Activated naive CD8-positive, alpha-beta T cell treated with anti-CD3 and anti-CD28 coated beads, Interleukin-2, amount 50 U/mL, for 24 hours (primary cell): ENCODE data around the gene RPS18.
"Not testable (repeated sequence)": the region's sequence is repeated elsewhere in the genome, so short reads cannot be mapped to it uniquely, and the experiment has no call there.

Experiments used
- ATAC-seq: fragments of 150-1000 bp; cut with Tn5 transposase; one replicate; pipeline ENCODE4 v1.10.0; 2021
- DNase-seq: peaks from one replicate; pipeline ENCODE4 v3.0.0; 2021
- H3K27ac Mint-ChIP-seq: one replicate; pipeline ENCODE4 v1.8.0; 2021; ENCODE audit warnings: mild to moderate bottlenecking, mixed read lengths
- H3K27me3 Mint-ChIP-seq: one replicate; pipeline ENCODE4 v1.8.0; 2021; ENCODE audit warnings: mixed read lengths
- H3K36me3 Mint-ChIP-seq: one replicate; pipeline ENCODE4 v1.8.0; 2021; ENCODE audit warnings: low read depth, mixed read lengths
- H3K4me1 Mint-ChIP-seq: one replicate; pipeline ENCODE4 v1.8.0; 2021; ENCODE audit warnings: mixed read lengths
- H3K4me3 Mint-ChIP-seq: one replicate; pipeline ENCODE4 v1.8.0; 2021; ENCODE audit warnings: mild to moderate bottlenecking, moderate library complexity, mixed read lengths
- H3K9me3 Mint-ChIP-seq: one replicate; pipeline ENCODE4 v1.8.0; 2021; ENCODE audit warnings: mixed read lengths

The RPS18 gene

GRCh38 chr6:33277663-33278391, 6.0 kb downstream of the RPS18 start:
- no peaks in the 10 kb centered on the region for H3K27me3 Mint-ChIP-seq
- H3K27ac Mint-ChIP-seq, result peak overlapping the region; percentile 90
- H3K4me1 Mint-ChIP-seq, result peaks cover 49% of the 10 kb centered on the region
- H3K9me3 Mint-ChIP-seq, result no peaks in the 10 kb centered on the region
- H3K4me3 Mint-ChIP-seq, result peak overlapping the region; percentile 80
- ATAC-seq (peak; percentile 6), DNase-seq (peak; percentile 50)
- H3K36me3 Mint-ChIP-seq, result peaks cover 49% of the 10 kb centered on the region

DNA sequence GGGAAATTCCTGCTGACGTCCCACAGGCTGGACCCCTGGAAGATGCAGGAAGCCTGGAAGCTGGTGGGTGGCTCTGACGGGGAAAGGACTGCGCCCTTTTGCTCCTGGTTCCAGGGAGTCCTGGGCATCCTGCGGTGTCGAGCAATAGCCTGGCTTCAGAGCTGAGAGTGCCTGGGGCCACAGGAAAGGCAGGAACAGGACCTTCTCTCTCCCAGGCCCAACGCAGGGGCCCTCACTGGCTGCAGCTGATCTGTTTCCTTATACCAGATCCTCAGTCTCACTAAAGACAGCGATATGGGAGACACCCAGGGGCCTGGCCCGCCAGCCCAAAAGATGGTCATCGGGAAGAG, 6.5 kb downstream of the RPS18 start:
- no peak overlapping the region for H3K4me3 Mint-ChIP-seq
- no peaks in the 10 kb centered on the region for H3K9me3 Mint-ChIP-seq
- peaks cover 46% of the 10 kb centered on the region for H3K36me3 Mint-ChIP-seq
- no peaks in the 10 kb centered on the region for H3K27me3 Mint-ChIP-seq
- ATAC-seq (no peak), DNase-seq (no peak)
- H3K4me1 Mint-ChIP-seq, result peaks cover 44% of the 10 kb centered on the region
- peak overlapping the region; percentile 70 for H3K27ac Mint-ChIP-seq

- Mint-ChIP-seq H3K27ac (peak overlapping the region; percentile 70), H3K4me3 (no peak overlapping the region), H3K4me1 (peaks cover 41% of the 10 kb centered on the region), H3K27me3 (no peaks in the 10 kb centered on the region), H3K9me3 (no peaks in the 10 kb centered on the region), H3K36me3 (peaks cover 42% of the 10 kb centered on the region)
- DNase-seq (no peak), ATAC-seq (no peak)
These were observed 6.9 kb downstream of the RPS18 start for GRCh38 chr6:33278810-33279209.

GRCh38 chr6:33279257-33279695, 7.4 kb downstream of the RPS18 start:
- Mint-ChIP-seq H3K4me1 (peaks cover 39% of the 10 kb centered on the region), H3K27me3 (no peaks in the 10 kb centered on the region), H3K27ac (no peak overlapping the region), H3K36me3 (peaks cover 37% of the 10 kb centered on the region), H3K9me3 (no peaks in the 10 kb centered on the region), H3K4me3 (no peak overlapping the region)
- DNase-seq (no peak), ATAC-seq (no peak)

DNA sequence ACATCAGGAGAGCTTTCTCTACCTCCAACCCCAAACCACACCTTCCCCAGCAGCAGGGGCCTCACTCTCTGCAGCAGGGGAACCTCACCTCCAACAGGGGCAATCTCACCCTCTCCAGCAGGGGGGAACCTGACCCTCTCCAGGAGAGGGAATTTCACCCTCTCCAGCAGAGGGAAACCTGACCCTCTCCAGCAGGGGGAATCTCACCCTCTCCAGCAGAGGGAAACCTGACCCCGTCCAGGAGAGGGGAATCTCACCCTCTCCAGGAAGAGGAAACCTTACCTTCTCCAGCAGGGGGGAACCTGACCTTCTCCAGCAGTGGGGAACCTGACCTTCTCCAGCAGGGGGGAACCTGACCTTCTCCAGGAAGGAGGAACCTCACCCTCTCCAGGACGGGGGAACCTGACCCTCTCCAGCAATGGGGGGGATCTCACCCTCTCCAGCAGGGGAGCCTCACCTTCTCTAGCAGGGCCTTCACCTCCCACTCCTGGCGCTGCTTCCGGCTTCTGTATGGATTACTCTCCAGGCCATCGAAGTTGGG, 8.2 kb downstream of the RPS18 start:
- ATAC-seq (no peak), DNase-seq (no peak)
- Mint-ChIP-seq H3K27ac (peak overlapping the region; percentile 18), H3K4me3 (no peak overlapping the region), H3K36me3 (peaks cover 33% of the 10 kb centered on the region), H3K4me1 (peaks cover 31% of the 10 kb centered on the region), H3K27me3 (no peaks in the 10 kb centered on the region), H3K9me3 (no peaks in the 10 kb centered on the region)

DNA sequence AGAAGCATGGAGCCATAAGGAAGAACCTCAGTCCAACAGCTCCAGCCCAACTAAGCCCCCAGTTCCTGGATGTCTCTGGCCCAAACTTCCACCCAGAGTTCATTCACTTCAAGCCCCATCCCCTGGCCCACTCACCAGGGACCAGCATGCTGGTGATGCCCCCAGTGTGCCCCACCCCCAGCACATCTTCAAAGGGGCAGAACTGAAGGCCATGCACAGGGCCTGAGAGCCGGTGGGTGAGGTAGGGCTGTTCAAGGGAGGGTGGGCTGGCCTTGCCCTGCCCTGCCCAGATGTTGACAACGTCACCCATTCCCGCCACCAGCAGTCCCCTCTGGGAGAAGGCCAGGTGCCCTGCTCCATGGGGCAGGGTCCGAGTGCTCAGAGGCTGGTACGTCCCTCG, 8.7 kb downstream of the RPS18 start:
- no peak for DNase-seq
- Mint-ChIP-seq H3K9me3 (no peaks in the 10 kb centered on the region), H3K4me3 (no peak overlapping the region), H3K27me3 (no peaks in the 10 kb centered on the region), H3K27ac (peak overlapping the region; percentile 18), H3K36me3 (peaks cover 28% of the 10 kb centered on the region), H3K4me1 (peaks cover 26% of the 10 kb centered on the region)
- ATAC-seq, result no peak

- ATAC-seq, H3K27ac Mint-ChIP-seq, H3K27me3 Mint-ChIP-seq, DNase-seq, H3K9me3 Mint-ChIP-seq, H3K4me3 Mint-ChIP-seq: not testable (repeated sequence)
- Mint-ChIP-seq H3K4me1 (peaks cover 30% of the 10 kb centered on the region), H3K36me3 (peaks cover 39% of the 10 kb centered on the region)
These were observed 13.3 kb downstream of the RPS18 start for GRCh38 chr6:33285214-33285613.

- Mint-ChIP-seq H3K27ac (peak overlapping the region; percentile 96), H3K4me1 (peaks cover 44% of the 10 kb centered on the region), H3K36me3 (peaks cover 47% of the 10 kb centered on the region), H3K4me3 (peak overlapping the region; percentile 97), H3K9me3 (no peaks in the 10 kb centered on the region), H3K27me3 (no peaks in the 10 kb centered on the region)
- no peak for ATAC-seq
- no peak for DNase-seq
These were observed 15.4 kb downstream of the RPS18 start for GRCh38 chr6:33286946-33287914.

- peak overlapping the region; percentile 96 for H3K27ac Mint-ChIP-seq
- no peaks in the 10 kb centered on the region for H3K9me3 Mint-ChIP-seq
- ATAC-seq (no peak), DNase-seq (no peak)
- H3K4me1 Mint-ChIP-seq, result peaks cover 45% of the 10 kb centered on the region
- H3K36me3 Mint-ChIP-seq, result peaks cover 44% of the 10 kb centered on the region
- peak overlapping the region; percentile 97 for H3K4me3 Mint-ChIP-seq
- no peaks in the 10 kb centered on the region for H3K27me3 Mint-ChIP-seq
These were observed 16.5 kb downstream of the RPS18 start for GRCh38 chr6:33288141-33288920.

DNA sequence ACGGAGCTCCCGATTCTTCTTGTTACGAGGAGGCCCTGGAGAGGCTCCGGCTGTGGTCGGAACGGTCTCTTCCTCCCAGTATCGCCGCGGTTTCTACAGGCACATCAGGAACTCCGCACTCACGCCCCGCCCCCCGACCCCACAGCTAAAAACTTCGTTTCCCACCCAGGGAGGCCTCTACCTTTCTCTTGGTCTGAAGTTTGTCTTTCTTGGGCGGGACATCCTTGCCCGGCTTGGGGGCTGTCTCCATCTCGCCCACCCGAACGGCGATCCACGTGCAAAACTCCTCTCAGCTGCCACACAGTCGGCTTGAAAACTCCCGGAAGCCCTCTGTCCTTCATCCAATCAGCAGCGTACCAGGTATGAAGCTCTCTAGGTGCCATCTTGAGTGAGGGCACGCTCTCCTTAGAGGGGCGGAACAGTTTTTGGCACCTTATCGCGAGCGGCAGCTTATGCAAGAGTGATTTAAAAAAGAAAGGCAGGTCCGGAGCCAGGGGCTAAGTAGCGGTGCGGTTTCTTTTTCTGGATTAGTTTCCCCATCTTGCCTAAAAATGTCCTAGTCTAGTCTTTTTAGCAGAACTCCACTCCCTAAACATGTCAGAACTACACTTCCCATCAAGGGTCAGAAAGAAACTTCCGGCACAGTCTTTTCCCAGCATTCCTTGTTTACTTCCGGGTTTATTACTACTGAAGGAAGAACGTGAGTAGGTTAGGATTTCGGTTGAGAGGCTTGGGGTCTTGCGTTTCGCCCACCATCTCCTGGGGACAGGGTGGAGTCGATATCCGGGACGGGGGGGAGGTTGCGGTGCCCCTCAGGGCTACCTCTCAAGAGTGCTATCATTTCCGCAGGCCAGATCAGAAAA, 17.3 kb downstream of the RPS18 start, which contains the start of the genes PFDN6 and WDR46:
PFDN6 (plus strand) TSS at position 681 of the 863 bp plus-strand sequence. CDS start 256 bp downstream, outside the sequence.
WDR46 (minus strand) TSS at position 319 of the 863 bp plus-strand sequence; CDS start at position 250, 69 bp downstream.
- DNase-seq (peak; percentile 75), ATAC-seq (peak; percentile 97)
- no peaks in the 10 kb centered on the region for H3K9me3 Mint-ChIP-seq
- peaks cover 45% of the 10 kb centered on the region for H3K4me1 Mint-ChIP-seq
- peak within 1 kb of the TSS; percentile 96 for H3K27ac Mint-ChIP-seq
- H3K36me3 Mint-ChIP-seq, result peaks cover 46% of the 10 kb centered on the region
- H3K4me3 Mint-ChIP-seq, result peak within 1 kb of the TSS; percentile 97
- no peaks in the 10 kb centered on the region for H3K27me3 Mint-ChIP-seq

- DNase-seq (no peak), ATAC-seq (no peak)
- peak overlapping the region; percentile 97 for H3K4me3 Mint-ChIP-seq
- peaks cover 45% of the 10 kb centered on the region for H3K36me3 Mint-ChIP-seq
- peaks cover 45% of the 10 kb centered on the region for H3K4me1 Mint-ChIP-seq
- peak overlapping the region; percentile 96 for H3K27ac Mint-ChIP-seq
- no peaks in the 10 kb centered on the region for H3K27me3 Mint-ChIP-seq
- no peaks in the 10 kb centered on the region for H3K9me3 Mint-ChIP-seq
These were observed 18.0 kb downstream of the RPS18 start for GRCh38 chr6:33289784-33290315.

DNA sequence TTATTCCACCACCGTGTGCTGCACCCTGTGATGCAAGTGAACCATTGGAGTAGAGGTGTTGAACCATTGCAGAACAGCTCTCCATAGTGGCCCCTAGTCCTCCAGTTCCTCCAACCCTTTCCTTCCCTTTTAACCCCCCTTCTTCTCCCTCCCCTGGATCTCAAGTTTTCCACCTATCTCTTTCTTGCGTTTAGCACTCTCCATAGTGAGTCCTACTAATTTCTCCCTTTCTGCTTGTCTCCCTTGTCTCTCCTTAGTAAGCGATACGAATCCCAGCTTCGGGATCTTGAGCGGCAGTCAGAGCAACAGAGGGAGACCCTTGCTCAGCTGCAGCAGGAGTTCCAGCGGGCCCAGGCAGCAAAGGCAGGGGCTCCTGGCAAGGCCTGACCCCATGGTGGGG, 18.6 kb downstream of the RPS18 start:
- Mint-ChIP-seq H3K36me3 (peaks cover 43% of the 10 kb centered on the region), H3K27me3 (no peaks in the 10 kb centered on the region), H3K4me3 (peak overlapping the region; percentile 97), H3K4me1 (peaks cover 45% of the 10 kb centered on the region), H3K9me3 (no peaks in the 10 kb centered on the region), H3K27ac (peak overlapping the region; percentile 96)
- DNase-seq, result no peak
- no peak for ATAC-seq
